DOHH2 (cell line): ENCODE measurements around the gene KCTD5.
"Not testable (repeated sequence)": the region's sequence is repeated elsewhere in the genome, so short reads cannot be mapped to it uniquely, and the experiment has no call there.

Experiments
- H3F3A ChIP-seq: fragments of 200-600 bp; sonication (generic), shearing (Covaris generic); 2 replicates; pipeline ENCODE4 v1.6.0; 2016; ENCODE audit warnings: antibody characterized with exemption, mild to moderate bottlenecking; ENCODE audit not compliant: control insufficient read depth, insufficient read depth
- H3K27ac ChIP-seq: fragments of 200-600 bp; sonication (generic); 2 replicates; pipeline ENCODE4 v1.5.1; 2014; ENCODE audit warnings: low read depth, mild to moderate bottlenecking, low read length, moderate library complexity
- H3K27me3 ChIP-seq: fragments of 200-600 bp; sonication (generic); 2 replicates; pipeline ENCODE4 v1.6.1; 2014; ENCODE audit warnings: mild to moderate bottlenecking, low read length, mixed read lengths; ENCODE audit not compliant: control insufficient read depth
- H3K36me3 ChIP-seq: fragments of 200-600 bp; sonication (generic); 2 replicates; pipeline ENCODE4 v1.6.1; 2014; ENCODE audit warnings: mild to moderate bottlenecking, low read length, moderate library complexity, mixed read lengths; ENCODE audit not compliant: control insufficient read depth
- H3K4me1 ChIP-seq: fragments of 200-600 bp; sonication (generic); 2 replicates; pipeline ENCODE4 v1.6.1; 2014; ENCODE audit warnings: mild to moderate bottlenecking, low read length, mixed read lengths; ENCODE audit not compliant: control insufficient read depth
- H3K4me2 ChIP-seq: fragments of 200-600 bp; sonication (generic); 2 replicates; pipeline ENCODE4 v1.6.0; 2014; ENCODE audit warnings: mild to moderate bottlenecking, low read length, moderate library complexity
- H3K4me3 ChIP-seq: fragments of 200-600 bp; sonication (generic); 2 replicates; pipeline ENCODE4 v1.5.1; 2014; ENCODE audit warnings: mild to moderate bottlenecking, low read length, mixed read lengths
- H3K79me2 ChIP-seq: fragments of 200-600 bp; sonication (generic); 2 replicates; pipeline ENCODE4 v1.6.1; 2014; ENCODE audit warnings: mild to moderate bottlenecking, low read length, mixed read lengths; ENCODE audit not compliant: control insufficient read depth
- H3K9me2 ChIP-seq: fragments of 200-600 bp; sonication (generic); replicated peaks from 2 replicates; pipeline ENCODE4 v1.6.1; 2014; ENCODE audit warnings: mild to moderate bottlenecking, low read length, mixed read lengths; ENCODE audit not compliant: control insufficient read depth
- H3K9me3 ChIP-seq: fragments of 200-600 bp; sonication (generic); 2 replicates; pipeline ENCODE4 v1.6.1; 2014; ENCODE audit warnings: antibody characterized with exemption, low read length, mixed read lengths; ENCODE audit not compliant: control insufficient read depth, insufficient read depth
- H4K20me1 ChIP-seq: fragments of 200-600 bp; sonication (generic); 2 replicates; pipeline ENCODE4 v1.6.0; 2014; ENCODE audit warnings: low read depth, mild to moderate bottlenecking, antibody characterized with exemption, low read length, moderate library complexity; ENCODE audit not compliant: control insufficient read depth, insufficient read depth
- EZH2phosphoT487 ChIP-seq: fragments of 200-600 bp; sonication (generic); IDR thresholded peaks from 2 replicates; pipeline ENCODE4 v1.6.1; 2017; ENCODE audit warnings: borderline replicate concordance, mild to moderate bottlenecking, antibody characterized with exemption, low read length, moderate library complexity, mixed read lengths
- TF ChIP-seq, protein P1 (sequence below): fragments of 200-600 bp; sonication (generic); IDR thresholded peaks from one replicate; pipeline ENCODE4 v1.5.1; 2014; ENCODE audit warnings: antibody characterized with exemption, mild to moderate bottlenecking, low read depth, low read length; ENCODE audit not compliant: poor library complexity, severe bottlenecking

The KCTD5 gene

DNA sequence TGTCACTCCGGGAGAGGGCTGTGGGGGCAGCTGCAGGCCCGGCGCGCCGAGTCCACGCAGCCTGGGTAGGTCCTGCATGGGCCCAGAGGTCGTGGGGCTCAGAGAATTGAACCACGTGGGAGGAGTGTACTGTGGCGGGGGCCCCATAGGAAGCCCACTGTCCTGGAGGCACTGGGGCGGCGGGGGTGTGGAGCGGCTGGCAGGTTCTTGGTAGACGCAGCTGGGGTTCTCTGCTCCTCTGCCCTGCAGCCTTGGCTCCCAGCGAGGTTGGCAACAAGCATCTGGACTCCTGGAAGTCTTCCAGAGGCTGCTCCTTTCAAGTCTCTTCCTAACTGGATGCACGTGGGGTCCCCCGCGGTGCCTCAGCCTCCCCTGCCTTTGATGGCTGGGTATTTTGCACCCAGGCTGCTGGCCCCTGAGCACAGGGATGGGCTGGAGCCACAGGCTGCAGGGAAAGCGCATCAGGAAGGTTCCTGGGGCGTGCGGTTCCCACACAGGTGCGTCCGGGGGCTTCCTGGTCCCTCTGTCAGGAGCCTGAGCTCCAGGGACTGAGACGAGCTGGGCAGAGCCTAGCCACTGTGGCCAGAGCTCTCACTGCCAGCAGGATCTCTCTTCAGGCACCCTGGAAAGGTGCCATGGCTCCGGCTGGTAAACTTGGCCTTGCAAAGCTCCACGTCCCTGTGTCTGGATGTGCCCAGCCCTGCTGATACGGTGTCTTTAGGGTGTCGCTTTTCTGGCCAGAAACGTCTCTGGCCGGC is 9.3 kb downstream of the KCTD5 start:
- Histone ChIP-seq H4K20me1 (peaks cover 11% of the 10 kb centered on the region), H3K9me2 (no peaks in the 10 kb centered on the region), H3K79me2 (peaks cover 22% of the 10 kb centered on the region), H3K9me3 (no peaks in the 10 kb centered on the region), H3K4me1 (peaks cover 13% of the 10 kb centered on the region), H3K36me3 (no peaks in the 10 kb centered on the region), H3K4me2 (no peak overlapping the region), H3K27ac (no peak overlapping the region), H3K27me3 (no peaks in the 10 kb centered on the region), H3K4me3 (no peak overlapping the region), H3F3A (peaks cover 4% of the 10 kb centered on the region; the same call in 1 of the 2 replicates)
- TF ChIP-seq EZH2phosphoT487 = no peak
- TF ChIP-seq, protein P1, sequence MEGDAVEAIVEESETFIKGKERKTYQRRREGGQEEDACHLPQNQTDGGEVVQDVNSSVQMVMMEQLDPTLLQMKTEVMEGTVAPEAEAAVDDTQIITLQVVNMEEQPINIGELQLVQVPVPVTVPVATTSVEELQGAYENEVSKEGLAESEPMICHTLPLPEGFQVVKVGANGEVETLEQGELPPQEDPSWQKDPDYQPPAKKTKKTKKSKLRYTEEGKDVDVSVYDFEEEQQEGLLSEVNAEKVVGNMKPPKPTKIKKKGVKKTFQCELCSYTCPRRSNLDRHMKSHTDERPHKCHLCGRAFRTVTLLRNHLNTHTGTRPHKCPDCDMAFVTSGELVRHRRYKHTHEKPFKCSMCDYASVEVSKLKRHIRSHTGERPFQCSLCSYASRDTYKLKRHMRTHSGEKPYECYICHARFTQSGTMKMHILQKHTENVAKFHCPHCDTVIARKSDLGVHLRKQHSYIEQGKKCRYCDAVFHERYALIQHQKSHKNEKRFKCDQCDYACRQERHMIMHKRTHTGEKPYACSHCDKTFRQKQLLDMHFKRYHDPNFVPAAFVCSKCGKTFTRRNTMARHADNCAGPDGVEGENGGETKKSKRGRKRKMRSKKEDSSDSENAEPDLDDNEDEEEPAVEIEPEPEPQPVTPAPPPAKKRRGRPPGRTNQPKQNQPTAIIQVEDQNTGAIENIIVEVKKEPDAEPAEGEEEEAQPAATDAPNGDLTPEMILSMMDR = no peak

DNA sequence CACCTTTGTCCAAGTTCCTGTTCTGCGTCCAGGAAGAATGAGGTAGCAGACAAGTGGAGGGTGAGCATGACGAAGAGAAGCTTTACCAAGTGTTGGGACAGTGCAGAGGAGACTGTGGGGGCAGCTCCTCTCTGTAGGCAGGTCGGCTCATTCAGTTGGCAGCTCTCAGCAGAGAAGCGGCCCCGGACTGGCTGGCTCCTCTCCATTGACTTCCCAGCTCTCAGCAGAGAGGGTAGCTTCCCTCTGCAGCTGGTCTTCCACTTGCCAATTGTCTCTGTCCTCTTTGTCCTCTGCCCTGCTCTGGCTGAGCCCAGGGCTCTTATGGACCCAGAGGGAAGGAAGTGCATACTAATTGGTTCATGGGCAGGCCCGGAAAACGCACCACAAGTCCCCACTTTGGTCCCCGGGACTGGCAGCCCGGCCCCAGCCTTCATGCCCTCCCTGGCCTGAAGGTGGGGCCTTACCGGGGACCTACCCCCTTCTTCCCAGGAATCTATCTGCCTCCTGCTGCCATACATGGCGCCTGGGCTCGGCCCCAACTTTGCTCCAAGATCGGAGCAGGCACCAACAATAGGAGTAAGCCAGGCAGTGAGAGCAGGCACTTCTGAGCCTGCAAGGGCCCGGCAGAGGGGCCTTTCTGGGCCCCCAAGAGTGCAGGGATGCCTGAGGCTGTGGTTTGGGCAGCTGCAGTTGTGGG is 10.1 kb downstream of the KCTD5 start:
- Histone ChIP-seq H3K4me2 (no peak overlapping the region), H3K9me2 (no peaks in the 10 kb centered on the region), H4K20me1 (peaks cover 6% of the 10 kb centered on the region), H3K79me2 (peaks cover 16% of the 10 kb centered on the region), H3K4me3 (no peak overlapping the region), H3K4me1 (peaks cover 5% of the 10 kb centered on the region), H3K27ac (no peak overlapping the region), H3K36me3 (no peaks in the 10 kb centered on the region), H3K9me3 (no peaks in the 10 kb centered on the region), H3F3A (no peaks in the 10 kb centered on the region), H3K27me3 (no peaks in the 10 kb centered on the region)
- TF ChIP-seq, protein P1 = no peak
- TF ChIP-seq EZH2phosphoT487 = no peak

DNA sequence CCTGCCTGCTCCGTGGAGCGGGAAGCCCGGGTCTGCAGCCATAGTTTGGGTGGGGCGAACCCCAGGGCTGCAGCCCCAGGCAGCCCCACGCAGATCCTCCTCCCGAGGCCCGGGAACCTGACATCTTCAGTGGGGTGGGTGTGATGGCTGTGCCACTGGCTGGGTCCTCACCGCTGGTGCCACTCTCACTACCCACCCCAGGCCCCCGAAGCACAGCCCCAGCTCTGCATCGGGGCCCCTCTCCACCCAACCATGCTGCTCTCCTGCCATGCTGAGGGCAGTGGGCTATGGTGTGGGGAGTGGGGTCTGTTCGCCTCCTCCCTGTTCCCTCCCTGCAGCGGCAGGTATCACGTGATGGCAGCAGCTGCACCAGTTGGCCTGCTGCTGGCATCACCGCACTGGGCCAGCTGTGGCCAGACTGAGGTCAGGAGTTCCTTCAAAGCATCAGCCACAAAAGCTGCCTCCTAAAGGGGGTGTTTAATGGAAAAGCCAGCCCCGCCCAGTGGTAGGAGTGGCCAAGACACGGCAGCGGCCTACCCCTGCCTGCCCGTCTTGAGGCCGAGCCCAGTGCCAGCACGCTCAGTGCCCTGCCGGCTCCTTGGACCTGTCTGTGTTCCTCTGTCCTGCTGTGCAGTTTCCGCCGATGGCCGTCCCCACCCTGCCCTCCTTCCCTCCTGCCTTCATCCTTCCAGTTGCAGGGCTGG is 10.8 kb downstream of the KCTD5 start:
- Histone ChIP-seq H3F3A (no peaks in the 10 kb centered on the region), H3K36me3 (no peaks in the 10 kb centered on the region), H3K4me1 (no peaks in the 10 kb centered on the region), H3K27ac (no peak overlapping the region), H3K27me3 (no peaks in the 10 kb centered on the region), H4K20me1 (no peaks in the 10 kb centered on the region), H3K9me3 (no peaks in the 10 kb centered on the region), H3K79me2 (peaks cover 10% of the 10 kb centered on the region), H3K4me2 (no peak overlapping the region), H3K9me2 (no peaks in the 10 kb centered on the region), H3K4me3 (no peak overlapping the region)
- TF ChIP-seq, protein P1 = no peak
- TF ChIP-seq EZH2phosphoT487 = no peak

DNA sequence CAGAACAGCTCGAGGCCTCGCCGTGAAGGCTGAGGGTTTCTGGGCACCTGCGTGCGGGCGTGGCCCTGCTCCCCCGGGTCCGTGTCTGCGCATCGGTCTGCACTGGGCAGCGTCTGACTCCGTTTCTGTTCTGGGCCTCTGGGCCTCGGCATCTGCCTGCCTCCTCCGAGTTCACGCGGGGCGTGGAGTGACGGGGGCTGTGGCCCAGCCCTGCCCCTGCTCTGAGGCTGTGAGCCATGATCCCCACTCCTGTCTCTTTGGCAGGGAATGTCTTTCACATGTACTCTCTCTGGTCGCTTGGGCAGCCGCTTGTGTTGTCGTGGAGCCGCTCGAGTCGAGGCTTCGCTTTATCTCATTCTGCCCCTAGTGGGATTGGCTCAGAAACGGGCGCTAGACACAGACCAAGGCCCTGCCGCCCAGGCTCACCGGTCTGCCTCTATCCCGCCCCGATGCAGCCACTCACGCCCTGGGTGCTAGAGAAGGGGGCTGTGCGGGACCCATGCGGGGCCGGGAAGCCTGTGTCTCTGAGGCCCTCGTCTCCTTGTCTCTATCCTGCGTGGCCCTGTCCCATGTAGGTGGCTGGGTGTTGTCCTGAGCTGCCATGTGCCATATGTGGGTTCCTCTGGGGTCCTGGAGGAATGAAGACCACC is 14.4 kb downstream of the KCTD5 start:
- H3K27ac ChIP-seq, H3K9me2 ChIP-seq, H3K9me3 ChIP-seq, H3F3A ChIP-seq, H4K20me1 ChIP-seq, H3K4me2 ChIP-seq, H3K36me3 ChIP-seq, H3K79me2 ChIP-seq, H3K4me1 ChIP-seq, H3K4me3 ChIP-seq, H3K27me3 ChIP-seq: not testable (repeated sequence)
